GM12875 (cell line): Measurements from ENCODE around the gene GABBR1.
"Not testable (repeated sequence)": the region's sequence is repeated elsewhere in the genome, so short reads cannot be mapped to it uniquely, and the experiment has no call there.

Experiments
- H3K4me3 ChIP-seq: one replicate; pipeline ENCODE4 v1.5.1; 2011; ENCODE audit warnings: low read depth, low read length, control low read depth
- CTCF ChIP-seq: IDR thresholded peaks from 2 replicates; pipeline ENCODE4 v1.5.1; 2011; ENCODE audit warnings: low read depth, mild to moderate bottlenecking, control low read depth, inconsistent platforms, low read length, moderate library complexity, borderline replicate concordance; ENCODE audit not compliant: insufficient read depth

GABBR1 gene

DNA sequence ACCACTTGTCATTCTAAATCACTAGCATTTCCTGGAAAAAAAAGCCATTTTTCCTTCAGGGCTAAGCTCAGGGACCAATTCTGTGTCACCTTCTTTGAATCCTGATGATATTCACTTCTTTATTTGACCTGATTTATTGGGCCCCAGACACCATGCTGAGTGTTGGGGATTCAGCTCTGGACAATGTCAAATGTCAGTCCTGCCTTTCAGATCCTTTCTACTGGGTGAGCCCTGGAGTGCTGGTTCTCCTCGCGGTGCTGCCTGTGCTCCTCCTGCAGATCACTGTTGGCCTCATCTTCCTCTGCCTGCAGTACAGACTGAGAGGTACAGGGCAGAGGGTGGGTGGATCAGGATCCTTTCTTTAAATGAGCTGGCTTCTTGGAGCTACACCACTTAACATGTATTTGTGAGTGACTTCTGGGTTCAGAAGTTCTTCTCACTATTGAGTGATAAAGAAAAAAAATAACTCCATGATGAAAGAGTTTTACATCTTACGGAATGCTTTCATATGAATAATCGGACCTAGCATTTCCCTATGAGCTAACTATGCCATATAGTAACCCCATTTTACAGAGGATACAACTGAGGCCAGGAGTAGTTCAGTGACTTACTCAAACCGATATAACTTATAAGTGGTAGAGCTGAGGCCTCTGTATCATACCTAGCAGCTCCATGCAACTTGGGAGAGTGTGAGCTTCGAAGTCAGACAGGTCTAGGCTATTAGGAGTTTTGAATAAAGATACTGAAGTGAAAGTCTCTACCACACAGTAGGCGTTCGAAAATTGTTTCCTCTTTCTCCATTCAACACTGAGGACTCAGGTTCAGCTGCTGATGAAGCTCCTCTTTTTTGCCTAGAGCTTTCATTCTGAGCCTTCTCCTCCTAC lies 33.2 kb upstream of the GABBR1 start:
- no peak overlapping the region for H3K4me3 ChIP-seq
- no peak for TF ChIP-seq CTCF

- TF ChIP-seq CTCF: no peak
- no peak overlapping the region for H3K4me3 ChIP-seq
These were observed 30.5 kb upstream of the GABBR1 start for GRCh38 chr6:29663300-29664042.

- H3K4me3 ChIP-seq: not testable (repeated sequence)
These were observed 28.6 kb upstream of the GABBR1 start for GRCh38 chr6:29661502-29662141.

DNA sequence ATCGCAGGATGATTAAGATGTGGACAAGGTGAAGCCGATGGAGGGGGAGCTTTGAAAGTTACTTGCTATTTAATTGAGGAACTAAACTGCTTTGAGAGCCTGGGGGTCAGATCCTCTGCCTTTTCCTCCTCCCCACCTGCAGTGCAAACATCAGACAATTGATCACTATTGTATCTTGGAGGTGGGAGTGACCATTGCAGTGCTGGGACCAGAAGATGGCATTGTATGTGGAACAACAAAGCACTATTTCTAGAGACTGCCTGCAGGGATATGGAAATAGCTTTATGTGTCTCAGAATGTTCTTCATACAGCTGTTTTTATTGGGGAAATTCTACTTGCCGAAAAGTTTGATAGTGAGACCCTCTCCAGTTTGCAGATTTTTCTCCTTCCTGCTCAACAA lies 28.1 kb upstream of the GABBR1 start:
- TF ChIP-seq CTCF: no peak

GRCh38 chr6:29656798-29657197 lies 23.8 kb upstream of the GABBR1 start, which contains the start of gene MOG:
MOG (plus strand) TSS chr6:29657092; CDS start chr6:29657210, 118 bp downstream.
- no peak within 1 kb of the TSS for H3K4me3 ChIP-seq
- no peak for TF ChIP-seq CTCF

More for the DNA sequence above, 28.1 kb upstream of the GABBR1 start:
- no peak overlapping the region for H3K4me3 ChIP-seq

DNA sequence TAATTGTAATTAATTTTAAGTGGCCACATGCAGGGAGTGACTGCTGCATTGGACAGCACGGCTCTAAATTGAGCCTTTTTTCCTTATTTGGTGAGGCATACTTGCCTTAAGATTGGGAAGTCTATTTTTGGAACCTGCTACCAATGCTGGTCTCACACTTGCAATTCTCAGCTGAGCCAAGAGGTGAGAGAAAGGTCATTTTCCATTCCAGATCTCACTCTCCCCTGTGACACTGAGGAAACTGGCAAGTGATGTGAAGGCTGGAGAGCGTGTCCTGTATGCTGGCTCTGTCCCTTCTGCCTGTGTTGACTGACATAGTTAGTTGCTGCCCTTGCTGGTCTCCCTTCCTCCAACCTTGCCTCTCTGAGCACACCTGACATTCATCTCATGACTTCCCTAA lies 23.2 kb upstream of the GABBR1 start:
- TF ChIP-seq CTCF: no peak
- H3K4me3 ChIP-seq: no peak overlapping the region

DNA sequence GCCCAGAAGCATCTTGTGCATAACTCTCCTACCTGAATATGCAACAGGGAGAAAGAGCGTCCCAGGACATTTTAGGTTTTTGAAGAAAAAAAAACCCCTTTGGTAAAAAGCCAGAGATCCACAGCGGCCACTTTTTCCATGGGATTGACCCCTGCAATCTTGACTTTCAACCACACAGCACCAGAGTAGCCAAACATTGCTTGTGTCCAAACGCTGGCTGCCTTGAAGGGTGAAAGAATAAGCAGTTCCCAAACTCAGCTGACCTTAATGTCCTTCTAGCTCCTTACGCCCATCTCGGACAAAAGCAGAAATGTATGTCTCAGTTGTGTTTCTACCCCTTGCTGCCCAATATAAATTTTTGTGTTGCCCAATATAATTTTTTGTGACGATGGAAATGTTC lies 22.7 kb upstream of the GABBR1 start:
- TF ChIP-seq CTCF: no peak
- no peak overlapping the region for H3K4me3 ChIP-seq
